Measurements from ENCODE around the gene PAQR5.
"Not testable (repeated sequence)": the region's sequence is repeated elsewhere in the genome, so short reads cannot be mapped to it uniquely, and the experiment has no call there.

Gene PAQR5

GRCh38 chr15:69285834-69286233, 12.9 kb upstream of the PAQR5 start:
- no peak for DNase-seq (ENCODE audit: low read depth in 1 of 2, low spot score in 1 of 2)
- in situ Hi-C loops (cut with HindIII; ENCODE audit: low pct_unique_long_range_greater_than_20kb, low sequenced_read_pairs) = no loop called here
- TF ChIP-seq JUND (IDR thresholded peaks at IDR 0.05; ENCODE audit: low read depth) = no peak

GRCh38 chr15:69288011-69288410, 10.7 kb upstream of the PAQR5 start:
- no peak for TF ChIP-seq JUND (IDR thresholded peaks at IDR 0.05; ENCODE audit: low read depth)

GRCh38 chr15:69288531-69289341, 10.0 kb upstream of the PAQR5 start:
- DNase-seq (ENCODE audit: low read depth in 1 of 2, low spot score in 1 of 2) = no peak
- no peak for TF ChIP-seq JUND (IDR thresholded peaks at IDR 0.05; ENCODE audit: low read depth)
- in situ Hi-C loops (cut with HindIII; ENCODE audit: low pct_unique_long_range_greater_than_20kb, low sequenced_read_pairs) = no loop called here

More at GRCh38 chr15:69288011-69288410, 10.7 kb upstream of the PAQR5 start:
- in situ Hi-C loops (cut with HindIII; ENCODE audit: low pct_unique_long_range_greater_than_20kb, low sequenced_read_pairs) = no loop called here
- DNase-seq (ENCODE audit: low read depth in 1 of 2, low spot score in 1 of 2) = no peak

DNA sequence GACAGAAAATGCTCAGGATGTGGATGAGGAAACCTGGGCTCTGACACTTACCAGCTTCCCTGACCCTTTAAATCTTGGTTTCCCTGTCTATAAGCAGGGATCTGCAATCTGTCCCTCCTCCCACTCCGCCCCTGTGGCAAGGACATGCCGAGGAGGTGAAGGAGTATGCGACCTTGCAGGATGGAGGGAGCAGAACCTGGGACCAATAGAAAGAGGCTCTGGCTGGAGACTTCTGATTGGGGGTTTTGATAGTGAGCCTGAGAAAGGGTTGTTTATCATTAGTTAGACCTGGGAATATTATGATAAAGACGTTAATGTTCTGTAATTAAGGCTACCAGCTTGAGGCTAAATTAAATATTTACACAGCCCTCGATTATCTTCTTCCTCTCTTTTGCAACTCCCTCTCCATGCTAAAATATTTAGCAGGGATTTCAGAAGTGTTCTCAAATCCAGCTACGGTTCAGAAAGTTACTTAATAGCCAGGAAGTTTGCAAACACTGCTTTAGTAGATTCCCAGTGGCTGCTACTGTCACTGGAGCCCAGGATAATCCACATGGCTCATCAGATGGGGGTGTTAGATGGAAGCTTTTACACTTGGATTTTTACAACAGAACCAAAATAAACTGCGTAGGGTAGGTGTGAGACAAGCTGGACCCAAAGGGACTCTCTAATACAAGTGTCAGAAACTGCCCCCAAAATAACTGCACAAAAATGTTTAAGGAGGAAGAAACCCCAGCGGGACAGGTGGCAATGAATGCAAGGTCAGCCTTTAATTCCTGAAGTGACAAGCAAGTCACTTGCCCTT, 9.2 kb upstream of the PAQR5 start:
- no peak for DNase-seq (ENCODE audit: low read depth in 1 of 2, low spot score in 1 of 2)
- no peak for TF ChIP-seq JUND (IDR thresholded peaks at IDR 0.05; ENCODE audit: low read depth)
- in situ Hi-C loops (cut with HindIII; ENCODE audit: low pct_unique_long_range_greater_than_20kb, low sequenced_read_pairs) = no loop called here

- DNase-seq (ENCODE audit: low read depth in 1 of 2, low spot score in 1 of 2) = no peak
- TF ChIP-seq JUND (IDR thresholded peaks at IDR 0.05; ENCODE audit: low read depth) = no peak
- in situ Hi-C loops (cut with HindIII; ENCODE audit: low pct_unique_long_range_greater_than_20kb, low sequenced_read_pairs) = no loop called here
These were observed 8.2 kb upstream of the PAQR5 start for GRCh38 chr15:69290346-69291164.

- in situ Hi-C loops (cut with HindIII; ENCODE audit: low pct_unique_long_range_greater_than_20kb, low sequenced_read_pairs); DNase-seq (ENCODE audit: low read depth in 1 of 2, low spot score in 1 of 2): not testable (repeated sequence)
These were observed 7.1 kb upstream of the PAQR5 start for GRCh38 chr15:69291651-69292050.

GRCh38 chr15:69292826-69293420, 5.8 kb upstream of the PAQR5 start:
- no peak for TF ChIP-seq JUND (IDR thresholded peaks at IDR 0.05; ENCODE audit: low read depth)
- in situ Hi-C loops (cut with HindIII; ENCODE audit: low pct_unique_long_range_greater_than_20kb, low sequenced_read_pairs) = no loop called here
- DNase-seq (ENCODE audit: low read depth in 1 of 2, low spot score in 1 of 2) = no peak

GRCh38 chr15:69293741-69294615, 4.7 kb upstream of the PAQR5 start:
- DNase-seq (ENCODE audit: low read depth in 1 of 2, low spot score in 1 of 2) = no peak
- TF ChIP-seq JUND (IDR thresholded peaks at IDR 0.05; ENCODE audit: low read depth) = no peak
- in situ Hi-C loops (cut with HindIII; ENCODE audit: low pct_unique_long_range_greater_than_20kb, low sequenced_read_pairs) = no loop called here

DNA sequence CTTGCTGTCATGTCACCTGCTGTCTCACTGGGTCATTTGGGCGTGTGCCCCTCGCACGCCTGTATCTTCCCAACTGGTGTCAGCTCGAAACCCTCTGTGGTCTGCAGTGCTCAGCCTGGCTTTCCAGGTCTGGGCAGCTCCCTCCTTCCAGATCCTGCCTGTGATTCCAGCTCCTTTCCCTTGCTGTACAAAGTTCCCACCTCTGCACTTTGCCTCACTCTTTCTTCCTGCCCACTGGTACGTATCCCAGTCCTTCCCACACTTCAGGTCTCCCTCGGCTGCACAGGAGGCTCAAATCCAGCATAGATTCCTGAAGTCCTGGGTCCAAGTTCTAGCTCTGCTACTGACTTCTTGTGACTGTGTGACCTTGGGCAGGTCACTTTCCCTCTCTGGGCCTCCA, 2.1 kb upstream of the PAQR5 start:
- in situ Hi-C loops (cut with HindIII; ENCODE audit: low pct_unique_long_range_greater_than_20kb, low sequenced_read_pairs) = no loop called here
- DNase-seq (ENCODE audit: low read depth in 1 of 2, low spot score in 1 of 2) = no peak
- no peak for TF ChIP-seq JUND (IDR thresholded peaks at IDR 0.05; ENCODE audit: low read depth)

DNA sequence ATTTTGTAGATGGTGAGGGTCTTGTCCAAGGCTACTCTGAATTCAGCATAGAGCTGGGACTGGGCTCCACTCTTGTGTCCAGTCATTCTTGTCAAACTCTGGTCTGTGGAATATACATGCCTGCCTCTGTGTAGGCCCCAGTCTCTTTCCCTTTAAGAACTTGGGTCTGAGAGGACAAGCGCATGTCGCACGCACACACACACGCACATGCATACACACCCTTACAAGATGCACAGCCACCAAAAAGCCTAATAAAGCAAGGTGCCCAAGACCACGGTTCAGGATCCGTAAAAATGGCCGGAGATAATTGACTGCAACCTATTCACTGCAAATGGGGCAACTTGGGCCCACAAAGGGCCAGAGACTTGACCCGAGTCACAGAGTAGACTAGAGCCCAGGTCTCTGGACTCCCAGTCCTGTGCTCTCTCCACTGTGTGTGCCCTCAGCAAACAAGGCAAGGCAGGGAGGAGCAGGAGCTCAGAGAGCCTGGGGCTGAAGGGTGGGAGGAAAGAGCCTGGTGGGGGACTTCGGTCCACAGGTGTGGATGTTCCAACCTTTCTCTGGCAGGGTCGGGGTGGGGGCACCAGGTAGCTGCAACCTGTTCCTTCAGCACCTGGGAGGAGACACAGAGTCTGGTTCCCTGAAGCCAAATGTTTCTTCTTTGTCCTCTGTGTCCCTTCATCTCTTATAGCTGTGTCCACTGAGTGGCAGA, 914 bp upstream of the PAQR5 start:
- in situ Hi-C loops (cut with HindIII; ENCODE audit: low pct_unique_long_range_greater_than_20kb, low sequenced_read_pairs) = no loop called here
- TF ChIP-seq JUND (IDR thresholded peaks at IDR 0.05; ENCODE audit: low read depth) = no peak
- no peak for DNase-seq (ENCODE audit: low read depth in 1 of 2, low spot score in 1 of 2)

DNA sequence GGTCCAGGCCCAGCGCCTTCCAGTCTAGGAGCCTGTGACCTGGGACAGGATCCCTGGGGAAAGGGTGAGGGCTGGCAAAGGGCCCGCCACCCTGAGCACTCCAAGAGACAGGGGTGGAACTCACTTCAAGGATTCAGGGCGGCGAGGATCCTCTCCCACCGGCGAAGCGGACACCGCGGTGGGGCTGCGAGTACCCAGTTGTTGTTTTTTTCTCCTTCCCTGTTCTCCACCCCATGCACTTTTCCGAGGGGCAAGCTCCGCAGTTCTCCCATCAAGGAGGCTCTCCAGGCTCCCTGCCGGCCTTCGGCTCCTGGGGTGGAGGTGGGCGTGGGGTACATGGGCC, 387 bp upstream of the PAQR5 start:
- in situ Hi-C loops (cut with HindIII; ENCODE audit: low pct_unique_long_range_greater_than_20kb, low sequenced_read_pairs) = no loop called here
- no peak for DNase-seq (ENCODE audit: low read depth in 1 of 2, low spot score in 1 of 2)
- no peak for TF ChIP-seq JUND (IDR thresholded peaks at IDR 0.05; ENCODE audit: low read depth)

Data from T47D (cell line).